H1 (cell line): ENCODE measurements around the gene GNAQ. TPM values are rescaled to one million over a fixed set of nuclear protein-coding genes. Genes with fewer than 3 reads are reported as not detected.

Experiments
- RNF2 ChIP-seq: fragments of 200-900, 300-1000 bp; sonication (generic); IDR thresholded peaks from 2 replicates; pipeline ENCODE4 v1.7.1; 2016; ENCODE audit warnings: borderline replicate concordance, low read depth, mild to moderate bottlenecking, antibody characterized with exemption, low read length; ENCODE audit not compliant: poor library complexity, severe bottlenecking; ENCODE audit errors: missing control alignments
- SIN3A ChIP-seq, 2 experiments: IDR thresholded peaks in 1 of 2; conservative IDR thresholded peaks in 1 of 2; 2 replicates each; pipeline ENCODE4 v1.6.1; 2011 to 2012; ENCODE audit warnings: low read length in 2 of 2, improper control_type of control experiment in 1 of 2, low read depth in 1 of 2, mild to moderate bottlenecking in 1 of 2
- polyA plus RNA-seq, 7 experiments: library from polyadenylated mRNA; depleted of rRNA in 3 of 7; stranded (reverse) in 5 of 7; unstranded in 2 of 7; fragments of >200 nt in 5 of 7; fragments of 200-250 nt in 2 of 7; gene quantifications; 1 replicate in 5 of 7; 2 replicates in 1 of 7; 4 replicates in 1 of 7; pipeline versions ENCODE4 v1.2.1 to v1.2.3, GENCODE V29; 2011 to 2013; ENCODE audit warnings: missing spikeins in 2 of 7, mixed read lengths in 2 of 7
- total RNA-seq: library from RNA; stranded (reverse); fragmentation: NEBNext Ultra II Directional; extraction: Animal tissue kit (Norgen Biotek cat#: 25700); gene quantifications from 2 replicates; pipeline ENCODE4 v1.2.1, GENCODE V29; 2021
- TF ChIP-seq, protein P1 (sequence below): IDR thresholded peaks from 2 replicates; pipeline ENCODE4 v1.6.1; 2011; ENCODE audit warnings: low read length, improper control_type of control experiment
- TF ChIP-seq, protein P2 (sequence below): IDR thresholded peaks from 2 replicates; pipeline ENCODE4 v1.6.1; 2012; ENCODE audit warnings: inconsistent platforms

Gene GNAQ
- total and polyA plus RNA-seq, 2 of the 8 experiments (the other 6 are each of a cell fraction or from before 2014, with no cell fraction given) = 22.8 to 63.8 TPM

DNA sequence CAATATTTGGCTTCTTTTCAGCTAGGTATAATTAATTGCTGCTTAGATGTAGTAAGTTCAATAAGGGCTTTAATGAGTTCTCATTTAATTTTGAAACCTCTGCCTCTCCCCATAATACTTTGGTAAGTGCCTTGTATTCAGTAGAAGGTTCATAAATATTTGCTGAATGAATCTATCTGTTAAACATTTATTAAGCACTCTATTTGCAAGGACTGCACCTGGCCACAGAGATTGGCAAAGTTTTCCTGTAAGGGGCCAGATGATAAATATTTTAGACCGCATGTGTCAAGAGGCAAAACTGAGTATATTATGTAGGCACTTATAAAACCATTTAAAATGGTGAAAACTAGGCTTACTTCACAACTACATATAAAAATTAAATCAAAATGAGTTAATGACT, 364.5 kb downstream of the GNAQ start (continued):
- TF ChIP-seq, protein P1, sequence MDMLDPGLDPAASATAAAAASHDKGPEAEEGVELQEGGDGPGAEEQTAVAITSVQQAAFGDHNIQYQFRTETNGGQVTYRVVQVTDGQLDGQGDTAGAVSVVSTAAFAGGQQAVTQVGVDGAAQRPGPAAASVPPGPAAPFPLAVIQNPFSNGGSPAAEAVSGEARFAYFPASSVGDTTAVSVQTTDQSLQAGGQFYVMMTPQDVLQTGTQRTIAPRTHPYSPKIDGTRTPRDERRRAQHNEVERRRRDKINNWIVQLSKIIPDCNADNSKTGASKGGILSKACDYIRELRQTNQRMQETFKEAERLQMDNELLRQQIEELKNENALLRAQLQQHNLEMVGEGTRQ = no peak
- no peak for TF ChIP-seq RNF2
- no peak for TF ChIP-seq SIN3A (conservative IDR thresholded peaks at IDR 0.05 in 1 of 2, IDR thresholded peaks at IDR 0.05 in 1 of 2; ENCODE audit: low read depth in 1 of 2, low read length in 2 of 2)
- TF ChIP-seq, protein P2, sequence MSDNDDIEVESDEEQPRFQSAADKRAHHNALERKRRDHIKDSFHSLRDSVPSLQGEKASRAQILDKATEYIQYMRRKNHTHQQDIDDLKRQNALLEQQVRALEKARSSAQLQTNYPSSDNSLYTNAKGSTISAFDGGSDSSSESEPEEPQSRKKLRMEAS = no peak

Other genes starting within 250 kb of the GNAQ start
- 38.7 and 40.9 TPM in 2 replicates for gene CEP78, start 204.3 kb upstream of the GNAQ start, total RNA-seq
- gene CEP78, start 204.3 kb upstream of the GNAQ start, polyA plus RNA-seq (2011; rRNA removed) = 10.3 and 17.1 TPM in 2 replicates